ENCODE measurements around the gene LILRA2. TPM values are rescaled to one million over a fixed set of nuclear protein-coding genes. Genes with fewer than 3 reads are reported as not detected.

Gene LILRA2
- total and polyA plus RNA-seq, 10 of the 15 experiments (the other 5 are each of a cell fraction or from before 2014, with no cell fraction given), result 0.16 to 1.8 (median 0.43) TPM

GRCh38 chr19:54576411-54576976 is 2.9 kb downstream of the LILRA2 start:
- CTCF ChIA-PET, result no interaction called here
- H4K20me1 ChIP-seq (ENCODE audit: control insufficient read depth, insufficient read depth), result no peaks in the 10 kb centered on the region
- no peaks in the 10 kb centered on the region; the same call in 2 of the 3 replicates for H3K9me3 ChIP-seq (replicated peaks; ENCODE audit: control insufficient read depth, insufficient read depth, low read length)
- no peak overlapping the region for H3K27ac ChIP-seq (ENCODE audit: control insufficient read depth, insufficient read depth)
- no peak for TF ChIP-seq HDGF (IDR thresholded peaks at IDR 0.05)
- TF ChIP-seq KAT2A (conservative IDR thresholded peaks at IDR 0.05; ENCODE audit: control insufficient read depth, low read depth, low read length), result no peak
- no peak for TF ChIP-seq JUNB (IDR thresholded peaks at IDR 0.05)
- TF ChIP-seq ZNF217 (IDR thresholded peaks at IDR 0.05), result no peak
- TF ChIP-seq MYC (IDR thresholded peaks at IDR 0.05; ENCODE audit: insufficient read depth, insufficient read length, insufficient replicate concordance, low read length, severe bottlenecking), result no peak
- no peak for TF ChIP-seq ZNF384 (IDR thresholded peaks at IDR 0.05; ENCODE audit: borderline replicate concordance, low read depth, low read length)
- TF ChIP-seq EED (IDR thresholded peaks at IDR 0.05; ENCODE audit: low read depth), result no peak
- TF ChIP-seq IRF4 (IDR thresholded peaks at IDR 0.05; ENCODE audit: low read depth, low read length), result no peak
- in situ Hi-C loops (cut with MboI), result loop anchor here (5.0 kb wide), 1 partner anchor 279 kb away; no protein-coding TSS in a partner anchor
- peaks cover 20% of the 10 kb centered on the region for H3K4me1 ChIP-seq (ENCODE audit: control insufficient read depth, insufficient read depth, low read length)
- no peak overlapping the region for H3K4me3 ChIP-seq
- 21% methylated on average over 6 of the region's 6 CpGs for WGBS (ENCODE audit: insufficient coverage, insufficient replicate concordance, low lambda C conversion rate, missing lambda C conversion rate)
- DNase-seq (ENCODE audit: low read depth, low spot score) (no peak), FAIRE-seq (no peak), ATAC-seq (no peak)
- POLR2A ChIA-PET, result no interaction called here
- RAD21 ChIA-PET (ENCODE audit: unreplicated experiment), result interaction anchor here (0.5 kb wide), 1 partner anchor 122 kb away, joined by 3 read pairs; no protein-coding TSS in a partner anchor
- no peak overlapping the region for H2AFZ ChIP-seq (ENCODE audit: control insufficient read depth, low read depth, low read length)
- SMC1A ChIA-PET (ENCODE audit: uncharacterized antibody, unreplicated experiment), result interaction anchor here (0.6 kb wide), 1 partner anchor 10 kb away, joined by 3 read pairs; no protein-coding TSS in a partner anchor
- H3K4me2 ChIP-seq (ENCODE audit: control insufficient read depth, insufficient read depth), result no peak overlapping the region
- H3K27me3 ChIP-seq (replicated peaks in 1 of 2; ENCODE audit: control insufficient read depth in 2 of 2, insufficient read depth in 2 of 2, low read length in 1 of 2), result no peaks in the 10 kb centered on the region
- no peaks in the 10 kb centered on the region for H3K36me3 ChIP-seq (ENCODE audit: control insufficient read depth in 2 of 2, insufficient read depth in 2 of 2, low read length in 1 of 2)
- BruUV-seq (replicated peaks), result no TSS peak
- intact Hi-C loops (cut with micrococcal nuclease; ENCODE audit: unreplicated experiment), result no loop called here
- H3K9ac ChIP-seq (ENCODE audit: control insufficient read depth, insufficient read depth, low read length), result no peak overlapping the region
- no peaks in the 10 kb centered on the region for H3K79me2 ChIP-seq (ENCODE audit: control insufficient read depth, insufficient read depth, low read length)

- in situ Hi-C loops (cut with MboI), result loop anchor here (5.0 kb wide), 1 partner anchor 280 kb away; no protein-coding TSS in a partner anchor
- WGBS (ENCODE audit: insufficient coverage, insufficient replicate concordance, low lambda C conversion rate, missing lambda C conversion rate), result 5% methylated on average over 3 of the region's 3 CpGs
- no peak overlapping the region for H3K4me3 ChIP-seq
- no peaks in the 10 kb centered on the region; the same call in 2 of the 3 replicates for H3K9me3 ChIP-seq (replicated peaks; ENCODE audit: control insufficient read depth, insufficient read depth, low read length)
- H3K9ac ChIP-seq (ENCODE audit: control insufficient read depth, insufficient read depth, low read length), result no peak overlapping the region
- ATAC-seq, result no peak
- RAD21 ChIA-PET (ENCODE audit: unreplicated experiment), result no interaction called here
- no peaks in the 10 kb centered on the region for H3K27me3 ChIP-seq (replicated peaks in 1 of 2; ENCODE audit: control insufficient read depth in 2 of 2, insufficient read depth in 2 of 2, low read length in 1 of 2)
- H3K27ac ChIP-seq (ENCODE audit: control insufficient read depth, insufficient read depth), result no peak overlapping the region
- no peaks in the 10 kb centered on the region for H4K20me1 ChIP-seq (ENCODE audit: control insufficient read depth, insufficient read depth)
- POLR2A ChIA-PET, result no interaction called here
- BruUV-seq (replicated peaks), result no TSS peak
- H2AFZ ChIP-seq (ENCODE audit: control insufficient read depth, low read depth, low read length), result no peak overlapping the region
- no peaks in the 10 kb centered on the region for H3K79me2 ChIP-seq (ENCODE audit: control insufficient read depth, insufficient read depth, low read length)
- SMC1A ChIA-PET (ENCODE audit: uncharacterized antibody, unreplicated experiment), result no interaction called here
- DNase-seq (ENCODE audit: low read depth, low spot score), result no peak
- peaks cover 15% of the 10 kb centered on the region for H3K4me1 ChIP-seq (ENCODE audit: control insufficient read depth, insufficient read depth, low read length)
- H3K4me2 ChIP-seq (ENCODE audit: control insufficient read depth, insufficient read depth), result no peak overlapping the region
- no peaks in the 10 kb centered on the region for H3K36me3 ChIP-seq (ENCODE audit: control insufficient read depth in 2 of 2, insufficient read depth in 2 of 2, low read length in 1 of 2)
- no peak for FAIRE-seq
- CTCF ChIA-PET, result no interaction called here
- intact Hi-C loops (cut with micrococcal nuclease; ENCODE audit: unreplicated experiment), result no loop called here
- TF ChIP-seq HDGF (IDR thresholded peaks at IDR 0.05), result no peak
- no peak for TF ChIP-seq CUX1 (IDR thresholded peaks at IDR 0.05; ENCODE audit: insufficient replicate concordance, low read depth, low read length)
- no peak for TF ChIP-seq RFX5 (IDR thresholded peaks at IDR 0.05; ENCODE audit: low read depth, low read length)
- no peak for TF ChIP-seq GATAD2B (conservative IDR thresholded peaks at IDR 0.05; ENCODE audit: low read depth)
- no peak for TF ChIP-seq POU2F2 (IDR thresholded peaks at IDR 0.05; ENCODE audit: borderline replicate concordance, low read depth, low read length)
Observed at GRCh38 chr19:54577334-54577733, 3.7 kb downstream of the LILRA2 start.

Measured in GM12878 (cell line).